ENCODE results near the gene XG. TPM values are rescaled to one million over a fixed set of nuclear protein-coding genes. Genes with fewer than 3 reads are reported as not detected.

The XG gene
- polyA plus RNA-seq, 6 donors from 2014 or later = 0.58 to 2.8 (median 0.66) TPM; not detected in 2

- Mint-ChIP-seq H3K9me3 (peaks cover 0 to 9% (median 4%) of the 10 kb centered on the region in 7 donors), H3K4me3 (no peak overlapping the region)
Measured at GRCh38 chrX:2854918-2855317, 103.1 kb downstream of the XG start.

DNA sequence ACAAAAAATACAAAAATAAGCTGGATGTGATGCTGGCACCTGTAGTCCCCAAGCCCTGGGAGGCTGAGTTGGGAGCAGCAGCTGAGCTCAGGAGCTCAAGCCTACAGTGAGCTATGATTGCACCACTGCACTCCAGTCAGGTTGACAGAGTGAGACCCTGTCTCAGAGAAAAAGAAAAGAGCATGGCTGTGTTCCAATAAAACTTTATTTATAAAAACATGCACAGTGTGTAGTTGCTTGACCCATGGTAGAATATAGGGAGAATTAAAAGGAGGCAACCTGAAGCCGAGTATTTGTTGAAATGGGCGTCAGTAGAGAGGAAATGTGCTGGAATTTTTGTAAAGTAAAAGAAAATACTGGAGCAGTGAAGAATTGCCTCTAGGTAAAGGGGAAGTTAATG, 103.9 kb downstream of the XG start:
- Mint-ChIP-seq H3K36me3 (no peaks in the 10 kb centered on the region), H3K4me3 (no peak overlapping the region), H3K4me1 (no peaks in the 10 kb centered on the region), H3K27me3 (peaks cover 0 to 4% (median 0%) of the 10 kb centered on the region in 3 donors), H3K9me3 (peaks cover 0 to 9% (median 4%) of the 10 kb centered on the region in 7 donors), H3K27ac (no peak overlapping the region)
- ATAC-seq (ENCODE audit: low read depth in 2 of 2) (no peak), DNase-seq (no peak)

More at GRCh38 chrX:2854918-2855317, 103.1 kb downstream of the XG start:
- ATAC-seq (ENCODE audit: low read depth in 2 of 2) = no peak
- Mint-ChIP-seq H3K4me1 (no peaks in the 10 kb centered on the region), H3K27me3 (no peaks in the 10 kb centered on the region), H3K27ac (no peak overlapping the region), H3K36me3 (no peaks in the 10 kb centered on the region)
- no peak for DNase-seq

- Mint-ChIP-seq H3K4me1 (no peaks in the 10 kb centered on the region), H3K9me3 (peaks cover 0 to 6% (median 2%) of the 10 kb centered on the region in 7 donors), H3K27me3 (peaks cover 4 to 9% (median 5%) of the 10 kb centered on the region in 3 donors), H3K36me3 (no peaks in the 10 kb centered on the region), H3K4me3 (no peak overlapping the region), H3K27ac (no peak overlapping the region)
- DNase-seq (no peak), ATAC-seq (ENCODE audit: low read depth in 2 of 2) (no peak)
Measured at GRCh38 chrX:2857566-2857965, 105.7 kb downstream of the XG start.

- Mint-ChIP-seq H3K27ac (no peak overlapping the region), H3K4me1 (no peaks in the 10 kb centered on the region), H3K27me3 (peaks cover 4 to 9% (median 5%) of the 10 kb centered on the region in 3 donors), H3K9me3 (peaks cover 0 to 6% (median 0%) of the 10 kb centered on the region in 7 donors), H3K4me3 (no peak overlapping the region), H3K36me3 (no peaks in the 10 kb centered on the region)
- no peak for DNase-seq
- no peak for ATAC-seq (ENCODE audit: low read depth in 2 of 2)
Measured at GRCh38 chrX:2859197-2859797, 107.5 kb downstream of the XG start.

GRCh38 chrX:2862404-2862803, 110.6 kb downstream of the XG start:
- ATAC-seq (ENCODE audit: low read depth in 2 of 2) (no peak), DNase-seq (no peak)
- no peak overlapping the region for H3K4me3 Mint-ChIP-seq
- no peak overlapping the region for H3K27ac Mint-ChIP-seq
- H3K9me3 Mint-ChIP-seq = no peaks in the 10 kb centered on the region
- no peaks in the 10 kb centered on the region for H3K36me3 Mint-ChIP-seq
- H3K27me3 Mint-ChIP-seq = peaks cover 4 to 21% (median 5%) of the 10 kb centered on the region in 3 donors
- H3K4me1 Mint-ChIP-seq = no peaks in the 10 kb centered on the region

DNA sequence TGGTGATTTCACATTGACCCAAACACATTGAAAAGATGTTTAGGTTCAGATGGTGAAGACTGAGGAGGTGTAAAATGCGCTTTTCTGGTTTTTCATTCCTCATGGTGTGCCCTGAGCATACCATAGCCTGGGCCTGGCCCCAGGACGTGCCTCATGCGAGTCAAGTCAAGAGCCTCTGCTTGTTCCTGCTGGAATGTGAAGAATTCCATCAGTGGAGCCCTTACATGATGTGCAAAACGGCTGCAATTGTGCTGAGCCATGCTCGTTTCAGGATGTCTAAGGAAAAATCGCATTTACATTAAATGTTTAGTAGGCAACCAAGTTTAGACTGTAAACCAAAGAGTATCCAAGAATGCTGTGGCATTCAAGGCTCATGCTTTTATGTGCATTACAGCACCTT, 111.8 kb downstream of the XG start:
- ATAC-seq (ENCODE audit: low read depth in 2 of 2) (no peak), DNase-seq (no peak)
- Mint-ChIP-seq H3K9me3 (peaks cover 0 to under 1% (median 0%) of the 10 kb centered on the region in 7 donors), H3K27me3 (peaks cover 4 to 24% (median 5%) of the 10 kb centered on the region in 3 donors), H3K4me3 (no peak overlapping the region), H3K27ac (no peak overlapping the region), H3K36me3 (no peaks in the 10 kb centered on the region), H3K4me1 (no peaks in the 10 kb centered on the region)

Other genes starting within 250 kb of the XG start
- 100 to 1,000 TPM in 4 of 6 donors, 10 to 100 TPM in 2; 85.3 to 132 (median 119) TPM for gene CD99, start 60.7 kb upstream of the XG start, polyA plus RNA-seq (ENCODE audit: low read depth in 6 of 6)
- gene GYG2, start 76.9 kb downstream of the XG start, polyA plus RNA-seq (ENCODE audit: low read depth in 6 of 6) = not detected
- gene ARSD, start 177.3 kb downstream of the XG start, polyA plus RNA-seq (ENCODE audit: low read depth in 6 of 6) = 1 to 10 TPM; 1.2 to 9.6 (median 5.1) TPM